Colonic mucosa (tissue), 4 donors: ENCODE results near the gene RARRES1. TPM values are rescaled to one million over a fixed set of nuclear protein-coding genes. Genes with fewer than 3 reads are reported as not detected.

ENCODE experiments used
- DNase-seq: peaks from one replicate; pipeline ENCODE4 v3.0.0-alpha.2; 2020
- H3K27ac ChIP-seq: fragments of 200-600 bp; one replicate; pipeline ENCODE4 v1.8.0; 2021
- H3K27me3 ChIP-seq: fragments of 200-600 bp; one replicate; pipeline ENCODE4 v1.8.0; 2021
- H3K36me3 ChIP-seq: fragments of 200-600 bp; one replicate; pipeline ENCODE4 v1.8.0; 2021
- H3K4me1 ChIP-seq: fragments of 200-600 bp; one replicate; pipeline ENCODE4 v1.8.0; 2021; ENCODE audit warnings: mild to moderate bottlenecking
- H3K4me3 ChIP-seq: fragments of 200-600 bp; one replicate; pipeline ENCODE4 v1.8.0; 2021
- H3K9ac ChIP-seq, 2 donors: one replicate each; pipeline ENCODE4 v1.7.0; 2013; ENCODE audit warnings: control low read depth in 2 of 2, low read depth in 2 of 2, low read length in 2 of 2
- H3K9me3 ChIP-seq: fragments of 200-600 bp; one replicate; pipeline ENCODE4 v1.8.0; 2021
- CTCF ChIP-seq: fragments of 200-600 bp; IDR thresholded peaks from one replicate; pipeline ENCODE4 v1.8.0; 2022; ENCODE audit warnings: antibody characterized with exemption, mild to moderate bottlenecking
- intact Hi-C: fragments of 100-400 bp; cut with DNase I; formaldehyde crosslinking; loops from one replicate; pipeline ENCODE4 v1.14.1; 2022
- total RNA-seq, 2 donors: library from RNA; stranded (reverse); fragmentation: NEBNext Ultra II Directional in 1 of 2; extraction: Animal tissue kit (Norgen Biotek cat#: 25700) in 1 of 2; gene quantifications; one replicate each; pipeline ENCODE4 v1.2.1, GENCODE V29; 2021
- donor health status: healthy.
- donor health status: DM: no; HTN: no; CAD: no.
- donor health status: DM: no; HTN: no; CAD: no.

RARRES1 gene
- total RNA-seq, 2 donors from 2014 or later: 30.6 to 79.5 TPM

- Histone ChIP-seq H3K27me3 (no peaks in the 10 kb centered on the region), H3K9ac (no peak overlapping the region), H3K36me3 (no peaks in the 10 kb centered on the region), H3K27ac (no peak overlapping the region), H3K4me3 (no peak overlapping the region), H3K9me3 (no peaks in the 10 kb centered on the region), H3K4me1 (no peaks in the 10 kb centered on the region)
- DNase-seq: no peak
- TF ChIP-seq CTCF: no peak
- intact Hi-C loops: no loop called here
Observed at GRCh38 chr3:158683230-158683962, 48.9 kb downstream of the RARRES1 start.

GRCh38 chr3:158680861-158681260 is 51.4 kb downstream of the RARRES1 start:
- TF ChIP-seq CTCF: no peak

GRCh38 chr3:158679547-158680000 is 52.7 kb downstream of the RARRES1 start:
- no peaks in the 10 kb centered on the region for H3K36me3 ChIP-seq

More at GRCh38 chr3:158680861-158681260, 51.4 kb downstream of the RARRES1 start:
- no peaks in the 10 kb centered on the region for H3K4me1 ChIP-seq
- H3K27me3 ChIP-seq: no peaks in the 10 kb centered on the region
- H3K9ac ChIP-seq: no peak overlapping the region
- intact Hi-C loops: no loop called here
- no peak overlapping the region for H3K27ac ChIP-seq
- H3K36me3 ChIP-seq: no peaks in the 10 kb centered on the region
- no peaks in the 10 kb centered on the region for H3K9me3 ChIP-seq
- no peak overlapping the region for H3K4me3 ChIP-seq
- no peak for DNase-seq

GRCh38 chr3:158678687-158679086 is 53.6 kb downstream of the RARRES1 start:
- intact Hi-C loops: no loop called here
- no peaks in the 10 kb centered on the region for H3K36me3 ChIP-seq
- DNase-seq: no peak

More at GRCh38 chr3:158679547-158680000, 52.7 kb downstream of the RARRES1 start:
- Histone ChIP-seq H3K27ac (no peak overlapping the region), H3K9me3 (no peaks in the 10 kb centered on the region), H3K4me3 (no peak overlapping the region), H3K27me3 (no peaks in the 10 kb centered on the region), H3K4me1 (no peaks in the 10 kb centered on the region), H3K9ac (no peak overlapping the region)
- TF ChIP-seq CTCF: no peak
- DNase-seq: no peak
- intact Hi-C loops: no loop called here

More at GRCh38 chr3:158678687-158679086, 53.6 kb downstream of the RARRES1 start:
- Histone ChIP-seq H3K9ac (no peak overlapping the region), H3K4me1 (no peaks in the 10 kb centered on the region), H3K9me3 (no peaks in the 10 kb centered on the region), H3K4me3 (no peak overlapping the region), H3K27me3 (no peaks in the 10 kb centered on the region), H3K27ac (no peak overlapping the region)
- TF ChIP-seq CTCF: no peak
